IMR-90 (cell line): Measurements from ENCODE around the gene ERH. TPM values are rescaled to one million over a fixed set of nuclear protein-coding genes. Genes with fewer than 3 reads are reported as not detected.

Source experiments
- ATAC-seq: fragments of 200-7000 bp; cut with Tn5 transposase; 2 replicates; pipeline ENCODE4 v1.9.1; 2020; ENCODE audit warnings: low read depth, mild to moderate bottlenecking, moderate library complexity
- BruUV-seq: library from RNA; stranded (reverse); fragments of 400-500 nt; replicated peaks from 2 replicates; lab custom pipeline; 2021; lab: Mats Ljungman, UMichigan
- CTCF ChIA-PET: fragments of 300-600 bp; formaldehyde crosslinking; extraction: SDS; loops from one replicate; lab custom pipeline; 2021; ENCODE audit warnings: antibody characterized with exemption; lab: Yijun Ruan, JAX
- POLR2A ChIA-PET: fragments of 300-600 bp; sonication (Branson Sonifier 250); formaldehyde crosslinking; loops from one replicate; lab custom pipeline; 2022; ENCODE audit warnings: antibody characterized with exemption; ENCODE audit not compliant: unreplicated experiment; lab: Charles Lee
- DNase-seq: peaks from one replicate; pipeline ENCODE4 v3.0.0; 2013
- H2AFZ ChIP-seq: replicated peaks from 2 replicates; pipeline ENCODE3; 2013; ENCODE audit warnings: low read length, mild to moderate bottlenecking; ENCODE audit not compliant: poor library complexity
- H2AK5ac ChIP-seq: 2 replicates; pipeline ENCODE4 v1.6.1; 2013; ENCODE audit warnings: low read depth, low read length, inconsistent platforms
- H2AK9ac ChIP-seq: replicated peaks from 2 replicates; pipeline ENCODE3; 2013; ENCODE audit warnings: mild to moderate bottlenecking, low read depth, low read length, moderate library complexity; ENCODE audit not compliant: poor library complexity
- H2BK120ac ChIP-seq: 2 replicates; pipeline ENCODE4 v1.6.1; 2013; ENCODE audit warnings: low read depth, low read length, inconsistent platforms
- H2BK15ac ChIP-seq: 3 replicates; pipeline ENCODE4 v1.6.1; 2013; ENCODE audit warnings: low read depth, low read length, inconsistent platforms
- H2BK20ac ChIP-seq: 2 replicates; pipeline ENCODE4 v1.6.1; 2013; ENCODE audit warnings: low read depth, mild to moderate bottlenecking, inconsistent platforms, low read length, moderate library complexity
- H2BK5ac ChIP-seq: 2 replicates; pipeline ENCODE4 v1.6.1; 2013; ENCODE audit warnings: mild to moderate bottlenecking, low read depth, low read length, inconsistent platforms; ENCODE audit not compliant: poor library complexity, severe bottlenecking
- H3K14ac ChIP-seq: replicated peaks from 2 replicates; pipeline ENCODE4 v1.6.1; 2013; ENCODE audit warnings: low read depth, low read length, inconsistent platforms
- H3K18ac ChIP-seq: 2 replicates; pipeline ENCODE4 v1.6.1; 2013; ENCODE audit warnings: low read depth, low read length, control low read depth
- H3K23ac ChIP-seq: 2 replicates; pipeline ENCODE4 v1.6.1; 2013; ENCODE audit warnings: low read depth, low read length, inconsistent platforms
- H3K27ac ChIP-seq: 2 replicates; pipeline ENCODE4 v1.5.1; 2013; ENCODE audit warnings: mild to moderate bottlenecking, control low read depth, low read length; ENCODE audit not compliant: insufficient read depth
- H3K27me3 ChIP-seq: 2 replicates; pipeline ENCODE4 v1.6.1; 2013; ENCODE audit warnings: low read length; ENCODE audit not compliant: control insufficient read depth, insufficient read depth
- H3K36me3 ChIP-seq: 2 replicates; pipeline ENCODE4 v1.6.1; 2013; ENCODE audit warnings: low read length, mixed read lengths; ENCODE audit not compliant: control insufficient read depth, insufficient read depth
- H3K4ac ChIP-seq: 2 replicates; pipeline ENCODE4 v1.6.1; 2013; ENCODE audit warnings: low read depth, low read length, inconsistent platforms
- H3K4me1 ChIP-seq: 2 replicates; pipeline ENCODE4 v1.6.1; 2013; ENCODE audit warnings: low read length, mixed read lengths; ENCODE audit not compliant: control insufficient read depth, insufficient read depth
- H3K4me2 ChIP-seq: 2 replicates; pipeline ENCODE4 v1.6.1; 2013; ENCODE audit warnings: low read depth, mild to moderate bottlenecking, control low read depth, low read length, moderate library complexity
- H3K4me3 ChIP-seq: 2 replicates; pipeline ENCODE4 v1.5.1; 2013; ENCODE audit warnings: low read depth, mild to moderate bottlenecking, control low read depth, low read length, moderate library complexity; ENCODE audit not compliant: insufficient read depth
- H3K56ac ChIP-seq: 2 replicates; pipeline ENCODE4 v1.6.1; 2013; ENCODE audit warnings: low read length, inconsistent platforms; ENCODE audit not compliant: insufficient read depth; ENCODE audit errors: extremely low read depth
- H3K79me1 ChIP-seq, 2 experiments: 2 replicates each; pipeline ENCODE4 v1.6.1; 2013; ENCODE audit warnings: low read length in 2 of 2, inconsistent platforms in 1 of 2, low read depth in 1 of 2
- H3K9ac ChIP-seq: 2 replicates; pipeline ENCODE4 v1.6.1; 2013; ENCODE audit warnings: low read depth, low read length, control low read depth
- H3K9me1 ChIP-seq: 2 replicates; pipeline ENCODE4 v1.6.1; 2013; ENCODE audit warnings: low read length, inconsistent platforms; ENCODE audit not compliant: insufficient read depth
- H3K9me3 ChIP-seq: 2 replicates; pipeline ENCODE4 v1.6.1; 2013; ENCODE audit warnings: low read length; ENCODE audit not compliant: control insufficient read depth, insufficient read depth
- H4K20me1 ChIP-seq: 2 replicates; pipeline ENCODE4 v1.6.1; 2013; ENCODE audit warnings: low read length, inconsistent platforms; ENCODE audit not compliant: insufficient read depth
- H4K5ac ChIP-seq: 2 replicates; pipeline ENCODE4 v1.6.1; 2013; ENCODE audit warnings: mild to moderate bottlenecking, low read depth, low read length, control low read depth
- H4K8ac ChIP-seq, 2 experiments: 2 replicates each; pipeline ENCODE4 v1.6.1; 2013; ENCODE audit warnings: low read depth in 2 of 2, low read length in 2 of 2, control low read depth in 1 of 2, inconsistent platforms in 1 of 2
- H4K91ac ChIP-seq: 2 replicates; pipeline ENCODE4 v1.6.1; 2013; ENCODE audit warnings: low read depth, low read length, inconsistent platforms; ENCODE audit not compliant: insufficient read depth
- CTCF ChIP-seq: conservative IDR thresholded peaks from 2 replicates; pipeline ENCODE4 v1.5.1; 2012; ENCODE audit warnings: mild to moderate bottlenecking, low read depth, low read length, improper control_type of control experiment
- ELK1 ChIP-seq: fragments of 150-350 bp; IDR thresholded peaks from 2 replicates; pipeline ENCODE4 v1.6.1; 2016; ENCODE audit warnings: low read depth, mild to moderate bottlenecking, low read length, moderate library complexity, borderline replicate concordance
- FOS ChIP-seq: fragments of 150-350 bp; IDR thresholded peaks from 2 replicates; pipeline ENCODE4 v1.6.1; 2016; ENCODE audit warnings: low read depth, low read length
- USF2 ChIP-seq: fragments of 150-350 bp; IDR thresholded peaks from 2 replicates; pipeline ENCODE4 v1.6.1; 2017; ENCODE audit warnings: mild to moderate bottlenecking, antibody characterized with exemption, low read length, low read depth
- WGBS, 2 experiments: methylation state at CpG; one replicate each; pipeline versions ENCODE4 v1.1.5 to v1.1.7; 2013; ENCODE audit warnings: missing lambda C conversion rate in 2 of 2; ENCODE audit not compliant: insufficient read length in 1 of 2; ENCODE audit errors: extremely low coverage in 2 of 2; 5-methylcytosine and 5-hydroxymethylcytosine counted together
- dilution Hi-C: fragments of 300-500 bp; cut with HindIII; formaldehyde crosslinking; loops from one replicate; pipeline ENCODE4 v1.14.3; 2018; ENCODE audit warnings: low sequenced_read_pairs; ENCODE audit not compliant: unreplicated experiment
- in situ Hi-C: fragments of 300-500 bp; cut with MboI; formaldehyde crosslinking; loops from 3 replicates; pipeline ENCODE4 v1.14.3; 2019; ENCODE audit warnings: low sequenced_read_pairs, inconsistent platforms, mixed read lengths
- intact Hi-C: fragments of 100-400 bp; cut with micrococcal nuclease; formaldehyde crosslinking; loops from 2 replicates; pipeline ENCODE4 v1.10.0; 2022
- polyA plus RNA-seq, 3 experiments: library from polyadenylated mRNA; depleted of rRNA; stranded (reverse); fragments of >200 nt; gene quantifications; 2 replicates each; pipeline ENCODE4 v1.2.3, GENCODE V29; 2012; ENCODE audit warnings: low replicate concordance in 1 of 3
- total RNA-seq: library from RNA; depleted of rRNA; stranded (reverse); fragments of >200 nt; gene quantifications from 2 replicates; pipeline ENCODE4 v1.2.3, GENCODE V29; 2012

ERH gene
- total and polyA plus RNA-seq, 2 of the 4 experiments (the other 2 are of a cell fraction), result 64.2 to 150 TPM

GRCh38 chr14:69335371-69335771, 62.7 kb downstream of the ERH start:
- no peak overlapping the region for H3K56ac ChIP-seq
- H3K79me1 ChIP-seq, result no peaks in the 10 kb centered on the region
- no peaks in the 10 kb centered on the region for H3K9me3 ChIP-seq
- ChIA-PET POLR2A (no interaction called here), CTCF (interaction anchor here (0.7 kb wide), 1 partner anchor 26 kb away, joined by 3 read pairs; no protein-coding TSS in a partner anchor)
- H4K20me1 ChIP-seq, result no peaks in the 10 kb centered on the region
- H3K27ac ChIP-seq, result no peak overlapping the region
- TF ChIP-seq FOS, result no peak
- TF ChIP-seq ELK1, result no peak
- no peak for TF ChIP-seq USF2
- TF ChIP-seq CTCF, result no peak
- no peak overlapping the region for H4K5ac ChIP-seq
- WGBS, 2 experiments, result 93% methylated on average over 3 of the region's 6 CpGs; no CpG with 5 or more reads in 1 of the 2 experiments
- intact Hi-C loops (no loop called here), in situ Hi-C loops (no loop called here), dilution Hi-C loops (no loop called here)
- H3K36me3 ChIP-seq, result no peaks in the 10 kb centered on the region
- no peak overlapping the region for H3K23ac ChIP-seq
- peaks cover 48% of the 10 kb centered on the region for H3K27me3 ChIP-seq
- H4K91ac ChIP-seq, result no peak overlapping the region
- no peak overlapping the region for H4K8ac ChIP-seq
- H3K9me1 ChIP-seq, result no peaks in the 10 kb centered on the region
- H3K4ac ChIP-seq, result no peak overlapping the region
- DNase-seq (peak; percentile 33), ATAC-seq (no peak)
- no TSS peak for BruUV-seq
- H3K4me2 ChIP-seq, result no peak overlapping the region
- H3K18ac ChIP-seq, result no peak overlapping the region
- no peaks in the 10 kb centered on the region for H3K4me1 ChIP-seq
- no peak overlapping the region for H2AK9ac ChIP-seq
- H3K9ac ChIP-seq, result no peak overlapping the region
- no peak overlapping the region for H2AFZ ChIP-seq
- no peak overlapping the region for H3K14ac ChIP-seq
- H2BK5ac ChIP-seq, result no peak overlapping the region
- no peak overlapping the region for H2BK15ac ChIP-seq
- H2AK5ac ChIP-seq, result no peak overlapping the region
- H2BK20ac ChIP-seq, result no peak overlapping the region
- no peak overlapping the region for H2BK120ac ChIP-seq
- H3K4me3 ChIP-seq, result no peak overlapping the region
